ENCODE data around the gene SPTSSA.
"Not testable (repeated sequence)": the region's sequence is repeated elsewhere in the genome, so short reads cannot be mapped to it uniquely, and the experiment has no call there.

SPTSSA gene

DNA sequence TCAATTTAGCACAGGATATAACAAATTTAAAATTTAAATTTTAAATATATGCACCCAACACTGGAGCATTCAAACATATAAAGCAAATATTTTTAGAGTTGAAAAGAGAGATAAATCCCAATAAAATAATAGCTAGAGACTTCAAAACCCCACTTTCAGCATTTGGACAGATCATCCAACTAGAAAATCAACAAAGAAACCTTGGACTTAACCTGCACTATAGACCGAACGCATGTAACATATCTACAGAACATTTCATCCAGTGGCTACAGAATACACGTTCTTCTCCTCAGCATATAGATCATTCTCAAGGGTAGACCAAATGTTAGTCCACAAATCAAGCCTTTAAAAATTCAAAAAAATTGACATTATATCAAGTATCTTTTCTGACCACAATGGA lies 64.0 kb downstream of the SPTSSA start:
- TF ChIP-seq, protein P1, sequence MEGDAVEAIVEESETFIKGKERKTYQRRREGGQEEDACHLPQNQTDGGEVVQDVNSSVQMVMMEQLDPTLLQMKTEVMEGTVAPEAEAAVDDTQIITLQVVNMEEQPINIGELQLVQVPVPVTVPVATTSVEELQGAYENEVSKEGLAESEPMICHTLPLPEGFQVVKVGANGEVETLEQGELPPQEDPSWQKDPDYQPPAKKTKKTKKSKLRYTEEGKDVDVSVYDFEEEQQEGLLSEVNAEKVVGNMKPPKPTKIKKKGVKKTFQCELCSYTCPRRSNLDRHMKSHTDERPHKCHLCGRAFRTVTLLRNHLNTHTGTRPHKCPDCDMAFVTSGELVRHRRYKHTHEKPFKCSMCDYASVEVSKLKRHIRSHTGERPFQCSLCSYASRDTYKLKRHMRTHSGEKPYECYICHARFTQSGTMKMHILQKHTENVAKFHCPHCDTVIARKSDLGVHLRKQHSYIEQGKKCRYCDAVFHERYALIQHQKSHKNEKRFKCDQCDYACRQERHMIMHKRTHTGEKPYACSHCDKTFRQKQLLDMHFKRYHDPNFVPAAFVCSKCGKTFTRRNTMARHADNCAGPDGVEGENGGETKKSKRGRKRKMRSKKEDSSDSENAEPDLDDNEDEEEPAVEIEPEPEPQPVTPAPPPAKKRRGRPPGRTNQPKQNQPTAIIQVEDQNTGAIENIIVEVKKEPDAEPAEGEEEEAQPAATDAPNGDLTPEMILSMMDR (IDR thresholded peaks at IDR 0.05; ENCODE audit: low read depth, low read length): no peak
- no peak overlapping the region for H3K4me3 ChIP-seq (ENCODE audit: low read depth, low read length)

DNA sequence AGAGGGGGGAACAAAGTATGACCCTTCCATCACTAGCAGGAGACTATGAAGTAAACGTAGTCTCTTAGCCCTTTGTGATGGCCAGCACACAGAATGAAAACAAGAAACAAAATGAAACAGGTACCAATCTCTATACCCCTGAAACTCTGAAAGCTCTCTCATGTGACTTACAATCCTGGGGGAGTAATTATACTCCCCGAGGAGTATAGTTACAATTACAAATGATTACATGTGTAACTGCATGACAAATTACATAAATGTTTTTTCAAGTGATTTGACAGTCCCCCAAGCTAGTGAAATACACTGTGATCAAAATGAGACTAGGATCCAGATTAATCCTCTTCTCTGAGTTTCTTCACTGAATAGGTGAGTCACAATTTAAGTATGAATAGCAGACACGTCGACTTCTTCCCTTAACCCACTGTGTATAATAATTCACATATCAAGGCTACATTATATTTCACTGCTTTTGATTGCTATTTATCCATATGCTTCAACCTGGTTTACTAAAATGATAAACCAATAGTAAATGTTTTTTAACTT lies 74.0 kb downstream of the SPTSSA start:
- TF ChIP-seq, protein P1 (IDR thresholded peaks at IDR 0.05; ENCODE audit: low read depth, low read length): no peak
- no peak overlapping the region for H3K4me3 ChIP-seq (ENCODE audit: low read depth, low read length)

GRCh38 chr14:34386865-34387485 lies 75.1 kb downstream of the SPTSSA start:
- H3K4me3 ChIP-seq (ENCODE audit: low read depth, low read length): no peak overlapping the region
- TF ChIP-seq, protein P1 (IDR thresholded peaks at IDR 0.05; ENCODE audit: low read depth, low read length): no peak

DNA sequence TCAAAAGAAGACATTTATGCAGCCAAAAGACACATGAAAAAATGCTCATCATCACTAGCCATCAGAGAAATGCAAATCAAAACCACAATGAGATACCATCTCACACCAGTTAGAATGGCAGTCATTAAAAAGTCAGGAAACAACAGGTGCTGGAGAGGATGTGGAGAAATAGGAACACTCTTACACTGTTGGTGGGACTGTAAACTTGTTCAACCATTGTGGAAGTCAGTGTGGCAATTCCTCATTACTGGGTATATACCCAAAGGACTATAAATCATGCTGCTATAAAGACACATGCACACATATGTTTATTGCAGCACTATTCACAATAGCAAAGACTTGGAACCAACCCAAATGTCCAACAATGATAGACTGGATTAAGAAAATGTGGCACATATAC lies 76.2 kb downstream of the SPTSSA start:
- not testable (repeated sequence) for H3K4me3 ChIP-seq (ENCODE audit: low read depth, low read length)

DNA sequence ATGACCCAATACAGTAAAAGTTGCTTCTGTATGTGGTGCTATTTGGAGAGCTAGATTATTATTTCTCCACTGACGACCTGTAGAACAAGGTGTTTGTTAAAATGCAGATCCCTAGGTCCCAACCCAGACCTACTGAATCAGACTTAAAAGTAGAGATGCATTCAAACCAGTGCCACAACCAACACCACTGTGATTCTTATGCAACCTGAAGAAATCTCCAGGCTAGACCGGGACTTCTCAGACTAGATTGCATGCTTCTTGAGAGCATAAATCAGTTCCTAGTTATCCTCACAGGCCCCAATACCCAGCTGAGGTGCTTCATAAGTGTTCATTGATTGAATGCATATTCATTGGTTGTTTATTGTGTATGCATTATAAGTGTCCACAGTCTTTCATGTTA lies 78.2 kb downstream of the SPTSSA start:
- no peak overlapping the region for H3K4me3 ChIP-seq (ENCODE audit: low read depth, low read length)
- TF ChIP-seq, protein P1 (IDR thresholded peaks at IDR 0.05; ENCODE audit: low read depth, low read length): no peak

All from WI38 (cell line).